SJSA1 (cell line): ENCODE results near the gene ATP1A3. TPM values are rescaled to one million over a fixed set of nuclear protein-coding genes. Genes with fewer than 3 reads are reported as not detected.

Experiments
- DNase-seq, 2 experiments: peaks; one replicate each; pipeline ENCODE4 v3.0.0-alpha.2; 2015 to 2020; ENCODE audit warnings: low spot score in 2 of 2, low read depth in 1 of 2
- H3K27ac ChIP-seq: fragments of 250-450 bp; sonication (Bioruptor Pico); 2 replicates; pipeline ENCODE4 v1.5.1; 2020; ENCODE audit warnings: mild to moderate bottlenecking, moderate library complexity
- H3K27me3 ChIP-seq: fragments of 250-450 bp; sonication (Bioruptor Pico); replicated peaks from 2 replicates; pipeline ENCODE4 v1.5.1; 2020; ENCODE audit warnings: mild to moderate bottlenecking, moderate library complexity
- H3K36me3 ChIP-seq: fragments of 250-450 bp; sonication (Bioruptor Pico); 2 replicates; pipeline ENCODE4 v1.5.1; 2020; ENCODE audit warnings: mild to moderate bottlenecking
- H3K4me1 ChIP-seq: fragments of 250-450 bp; sonication (Bioruptor Pico); replicated peaks from 2 replicates; pipeline ENCODE4 v1.6.1; 2021; ENCODE audit warnings: mild to moderate bottlenecking
- H3K4me3 ChIP-seq: fragments of 250-450 bp; sonication (Bioruptor Pico); 2 replicates; pipeline ENCODE4 v1.5.1; 2020; ENCODE audit warnings: mild to moderate bottlenecking
- H3K9me3 ChIP-seq: fragments of 250-450 bp; sonication (Bioruptor Pico); replicated peaks from 2 replicates; pipeline ENCODE4 v1.5.1; 2020; ENCODE audit warnings: mild to moderate bottlenecking
- total RNA-seq: library from RNA; depleted of rRNA; stranded (reverse); fragments of >200 nt; shearing (Covaris generic); gene quantifications from 2 replicates; pipeline ENCODE4 v1.2.3, GENCODE V29; 2014; rRNA removed

Gene ATP1A3
- total RNA-seq, 1 experiment from 2014 or later: not detected

DNA sequence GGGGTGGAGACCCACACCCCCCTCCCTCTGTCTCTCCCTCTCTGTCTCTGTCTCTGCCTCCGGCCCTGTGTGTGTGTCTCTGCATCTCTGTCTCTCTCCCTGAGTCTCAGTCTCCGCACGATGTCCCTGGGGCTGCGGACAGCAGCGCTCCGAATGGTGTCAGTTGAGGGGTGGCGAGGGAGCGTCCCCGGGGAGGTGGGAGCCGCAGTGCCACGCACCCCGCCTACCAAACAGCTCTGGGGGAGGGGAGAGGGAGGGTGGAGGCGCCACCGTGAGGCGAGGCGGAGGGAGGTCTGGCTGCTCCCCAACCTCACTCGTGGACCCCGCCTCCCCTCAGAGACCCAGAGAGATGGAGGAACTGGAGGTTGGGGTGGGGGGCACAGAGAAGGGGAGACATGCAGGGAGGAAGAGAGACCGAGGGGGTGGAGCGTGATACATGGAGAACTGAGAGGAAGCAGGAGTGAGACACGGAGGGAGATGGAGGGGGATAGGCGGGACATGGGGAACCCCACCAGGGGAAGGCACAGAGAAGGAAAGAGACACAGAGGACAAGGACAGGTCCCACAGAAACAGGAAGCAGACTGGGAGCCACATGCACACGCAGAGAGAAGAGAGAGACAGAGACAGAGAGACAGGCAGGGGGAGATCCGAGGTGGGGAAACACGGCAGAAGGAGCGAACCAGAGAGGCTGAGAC, 73.0 kb downstream of the ATP1A3 start:
- H3K27me3 ChIP-seq: peaks cover 44% of the 10 kb centered on the region
- no peak for DNase-seq
- no peaks in the 10 kb centered on the region for H3K36me3 ChIP-seq
- no peaks in the 10 kb centered on the region for H3K9me3 ChIP-seq
- H3K4me1 ChIP-seq: no peaks in the 10 kb centered on the region
- H3K4me3 ChIP-seq: no peak overlapping the region
- H3K27ac ChIP-seq: no peak overlapping the region

DNA sequence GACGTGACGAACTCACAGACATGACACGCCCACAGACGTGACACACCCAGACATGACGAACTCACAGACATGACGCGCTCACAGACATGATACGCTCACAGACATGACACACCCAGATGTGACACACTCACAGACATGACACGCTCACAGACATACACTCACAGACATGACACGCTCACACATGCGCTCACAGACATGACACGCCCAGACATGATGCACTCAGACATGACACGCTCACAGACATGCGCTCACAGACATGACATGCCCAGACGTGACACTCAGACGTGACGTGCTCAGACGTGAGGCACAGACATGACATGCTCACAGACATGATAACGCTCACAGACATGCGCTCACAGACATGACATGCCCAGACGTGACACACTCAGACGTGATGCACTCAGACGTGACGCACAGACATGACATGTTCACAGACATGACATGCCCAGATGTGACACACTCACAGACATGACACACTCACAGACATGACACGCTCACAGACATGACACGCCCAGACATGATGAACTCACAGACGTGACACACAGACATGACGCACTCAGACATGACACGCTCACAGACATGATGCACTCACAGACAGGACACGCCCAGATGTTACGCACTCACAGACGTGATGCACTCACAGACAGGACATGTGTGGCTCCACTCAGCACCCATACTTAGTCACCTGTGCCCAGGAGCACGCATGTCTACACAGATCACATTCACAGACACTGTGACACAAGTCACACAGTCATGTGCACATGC, 73.9 kb downstream of the ATP1A3 start:
- DNase-seq: no peak
- Histone ChIP-seq H3K9me3 (no peaks in the 10 kb centered on the region), H3K27me3 (peaks cover 50% of the 10 kb centered on the region), H3K27ac (no peak overlapping the region), H3K36me3 (no peaks in the 10 kb centered on the region), H3K4me3 (no peak overlapping the region), H3K4me1 (peaks cover 3% of the 10 kb centered on the region; the same call in 1 of the 2 replicates)

DNA sequence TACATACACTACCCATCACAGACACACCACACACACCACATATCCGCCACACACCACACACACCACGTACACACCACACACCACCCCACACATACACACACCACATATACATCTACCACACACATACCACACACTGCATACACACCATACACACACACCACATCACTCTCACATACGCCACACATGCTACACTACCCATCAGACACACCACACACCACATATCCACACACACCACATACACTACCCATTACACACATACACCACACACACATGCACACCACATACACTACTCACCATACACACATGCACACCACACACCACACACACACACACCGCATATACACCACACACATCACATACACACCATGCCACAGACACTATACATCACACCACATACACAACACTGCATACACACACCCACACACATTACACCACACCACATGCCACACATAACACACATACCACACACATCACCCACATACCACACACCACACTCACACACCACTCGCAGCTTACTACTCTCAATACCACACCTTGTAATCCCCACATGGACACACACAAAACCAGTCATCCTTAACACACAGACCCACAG, 75.3 kb downstream of the ATP1A3 start:
- Histone ChIP-seq H3K4me3 (no peak overlapping the region), H3K27ac (no peak overlapping the region), H3K27me3 (peaks cover 53% of the 10 kb centered on the region), H3K4me1 (peaks cover 3% of the 10 kb centered on the region; the same call in 1 of the 2 replicates), H3K36me3 (no peaks in the 10 kb centered on the region), H3K9me3 (no peaks in the 10 kb centered on the region)
- no peak for DNase-seq

DNA sequence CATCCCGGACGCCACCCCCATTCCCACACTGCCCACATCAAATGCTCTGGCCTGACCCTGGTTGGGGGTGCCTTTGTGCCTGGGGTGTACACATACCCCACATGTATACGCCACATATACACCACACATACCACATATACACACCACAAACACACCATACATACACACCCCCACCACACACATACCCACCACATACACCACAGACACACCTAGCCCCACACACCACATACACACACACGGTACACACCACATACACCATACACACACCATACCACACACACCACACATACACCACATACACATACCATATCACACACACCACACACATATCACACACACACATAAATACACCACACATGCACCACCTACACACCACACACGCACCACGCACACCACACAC, 75.9 kb downstream of the ATP1A3 start:
- Histone ChIP-seq H3K4me3 (no peak overlapping the region), H3K9me3 (no peaks in the 10 kb centered on the region), H3K27ac (no peak overlapping the region), H3K4me1 (peaks cover 3% of the 10 kb centered on the region; the same call in 1 of the 2 replicates), H3K27me3 (peaks cover 56% of the 10 kb centered on the region), H3K36me3 (no peaks in the 10 kb centered on the region)
- no peak for DNase-seq

DNA sequence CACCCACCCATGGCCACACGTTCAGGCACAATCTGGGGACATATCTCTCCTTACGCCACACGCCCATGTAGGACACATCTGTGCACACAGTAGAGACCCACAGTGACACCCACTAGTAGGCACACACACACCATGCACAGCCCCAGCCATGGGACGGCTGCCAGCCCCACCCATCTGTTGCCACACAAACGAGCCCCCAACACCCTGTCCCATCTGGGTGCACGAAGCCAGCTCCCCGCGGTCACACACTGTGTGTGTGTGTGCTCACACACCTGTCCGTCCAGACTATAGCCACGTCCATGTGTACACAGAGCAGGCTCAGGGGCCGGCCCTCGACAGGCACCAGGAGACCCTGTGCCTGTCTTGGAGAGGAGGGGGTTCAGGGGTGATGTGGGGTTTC, 76.4 kb downstream of the ATP1A3 start:
- Histone ChIP-seq H3K4me1 (peaks cover 3% of the 10 kb centered on the region; the same call in 1 of the 2 replicates), H3K27ac (no peak overlapping the region), H3K9me3 (no peaks in the 10 kb centered on the region), H3K27me3 (peaks cover 54% of the 10 kb centered on the region), H3K36me3 (no peaks in the 10 kb centered on the region), H3K4me3 (no peak overlapping the region)
- DNase-seq: no peak

Other genes starting within 250 kb of the ATP1A3 start
- not detected in 2 replicates for gene CEACAM6, start 238.7 kb downstream of the ATP1A3 start, total RNA-seq
- gene CEACAM3, start 197.6 kb downstream of the ATP1A3 start, total RNA-seq: not detected in 2 replicates
- not detected in 2 replicates for gene LYPD4, start 149.5 kb downstream of the ATP1A3 start, total RNA-seq
- not detected in 2 replicates for gene DMRTC2, start 149.2 kb downstream of the ATP1A3 start, total RNA-seq
- gene RPS19, start 134.0 kb downstream of the ATP1A3 start, total RNA-seq: 1,363 and 2,314 TPM in 2 replicates
- gene CD79A, start 117.0 kb downstream of the ATP1A3 start, total RNA-seq: 0.24 and 0.69 TPM in 2 replicates
- 44.5 and 44.9 TPM in 2 replicates for gene ARHGEF1, start 111.0 kb downstream of the ATP1A3 start, total RNA-seq
- not detected in 2 replicates for gene ERFL, start 65.8 kb downstream of the ATP1A3 start, total RNA-seq
- 115 and 161 TPM in 2 replicates for gene RABAC1, start 34.9 kb downstream of the ATP1A3 start, total RNA-seq
- not detected in 2 replicates for gene GRIK5, start 76.0 kb upstream of the ATP1A3 start, total RNA-seq
- gene ZNF574, start 81.9 kb upstream of the ATP1A3 start, total RNA-seq: 20.6 and 23.0 TPM in 2 replicates
- 0.05 TPM in 1 of 2 replicates, not detected in the other for gene POU2F2, start 138.2 kb upstream of the ATP1A3 start, total RNA-seq
- 15.9 and 16.9 TPM in 2 replicates for gene DEDD2, start 223.4 kb upstream of the ATP1A3 start, total RNA-seq
- gene ZNF526, start 226.1 kb upstream of the ATP1A3 start, total RNA-seq: 5.0 and 10.5 TPM in 2 replicates
- gene GSK3A, start 248.4 kb upstream of the ATP1A3 start, total RNA-seq: 23.2 and 26.7 TPM in 2 replicates